Stimulated activated naive CD4-positive, alpha-beta T cell treated with Interleukin-2 at 50 U/mL for 16 hours (primary cell): ENCODE data around the gene MT1A.
"Not testable (repeated sequence)": the region's sequence is repeated elsewhere in the genome, so short reads cannot be mapped to it uniquely, and the experiment has no call there.

Experiments used
- DNase-seq: peaks from one replicate; lab custom pipeline; 2025; lab: John Stamatoyannopoulos, UW

Gene MT1A

GRCh38 chr16:56657555-56658326, 19.3 kb downstream of the MT1A start, which contains the start of gene MT1F:
Gene MT1F, plus strand, starts transcription at chr16:56657959. Its CDS starts 100 bp downstream, at chr16:56658059.
- peak; percentile 70 for DNase-seq

- no peak for DNase-seq
These were observed 19.9 kb downstream of the MT1A start for GRCh38 chr16:56658327-56658875.

- peak; percentile 32 for DNase-seq
These were observed 24.2 kb downstream of the MT1A start for GRCh38 chr16:56662357-56663354.

- DNase-seq: no peak
These were observed 26.0 kb downstream of the MT1A start for GRCh38 chr16:56664506-56664905.

- not testable (repeated sequence) for DNase-seq
These were observed 27.1 kb downstream of the MT1A start for GRCh38 chr16:56665286-56666261.

- no peak for DNase-seq
These were observed 29.4 kb downstream of the MT1A start, which contains the start of gene MT1G for GRCh38 chr16:56667581-56668571. Gene MT1G, minus strand, starts transcription at chr16:56668065. Its CDS starts 72 bp downstream, at chr16:56667993.

- DNase-seq: no peak
These were observed 30.8 kb downstream of the MT1A start, which contains the start of gene MT1H for GRCh38 chr16:56669005-56669839. Gene MT1H, plus strand, starts transcription at chr16:56669814. Its CDS starts 71 bp downstream, at chr16:56669885.

GRCh38 chr16:56669840-56670619, 31.6 kb downstream of the MT1A start:
- no peak for DNase-seq

GRCh38 chr16:56670620-56670934, 32.1 kb downstream of the MT1A start:
- DNase-seq: no peak

- DNase-seq: not testable (repeated sequence)
These were observed 33.2 kb downstream of the MT1A start for GRCh38 chr16:56671691-56672090.

GRCh38 chr16:56672171-56672570, 33.7 kb downstream of the MT1A start:
- not testable (repeated sequence) for DNase-seq

GRCh38 chr16:56672761-56673536, 34.5 kb downstream of the MT1A start:
- DNase-seq: no peak

GRCh38 chr16:56673921-56674320, 35.5 kb downstream of the MT1A start:
- no peak for DNase-seq

- DNase-seq: not testable (repeated sequence)
These were observed 36.1 kb downstream of the MT1A start for GRCh38 chr16:56674570-56674969.

GRCh38 chr16:56675685-56676210, 37.3 kb downstream of the MT1A start:
- DNase-seq: peak; percentile 52

- DNase-seq: no peak
These were observed 39.0 kb downstream of the MT1A start for GRCh38 chr16:56677474-56677873.
